ENCODE data around the gene USP49.

Gene USP49

GRCh38 chr6:41938590-41939175, 43.5 kb upstream of the USP49 start:
- no peak for FAIRE-seq
- TF ChIP-seq PAX5 (IDR thresholded peaks at IDR 0.05; ENCODE audit: insufficient read depth, low read length, severe bottlenecking): no peak
- no peak for TF ChIP-seq POLR2AphosphoS5 (IDR thresholded peaks at IDR 0.05; ENCODE audit: low read depth, low read length)
- TF ChIP-seq POU2F2 (IDR thresholded peaks at IDR 0.05; ENCODE audit: low read depth, low read length): no peak
- TF ChIP-seq SPI1 (IDR thresholded peaks at IDR 0.05; ENCODE audit: low read depth, low read length): no peak
- no peak for TF ChIP-seq TAF1 (IDR thresholded peaks at IDR 0.05; ENCODE audit: low read depth, low read length)
- TF ChIP-seq POLR2A (IDR thresholded peaks at IDR 0.05; ENCODE audit: low read depth, low read length): no peak
- no peak for DNase-seq (ENCODE audit: insufficient read length, low spot score)

GRCh38 chr6:41937861-41938574, 42.8 kb upstream of the USP49 start:
- TF ChIP-seq TAF1 (IDR thresholded peaks at IDR 0.05; ENCODE audit: low read depth, low read length) (no peak), POLR2AphosphoS5 (IDR thresholded peaks at IDR 0.05; ENCODE audit: low read depth, low read length) (no peak), POLR2A (IDR thresholded peaks at IDR 0.05; ENCODE audit: low read depth, low read length) (no peak), PAX5 (IDR thresholded peaks at IDR 0.05; ENCODE audit: insufficient read depth, low read length, severe bottlenecking) (no peak), POU2F2 (IDR thresholded peaks at IDR 0.05; ENCODE audit: low read depth, low read length) (no peak), SPI1 (IDR thresholded peaks at IDR 0.05; ENCODE audit: low read depth, low read length) (no peak)
- DNase-seq (ENCODE audit: insufficient read length, low spot score) (no peak), FAIRE-seq (no peak)

DNA sequence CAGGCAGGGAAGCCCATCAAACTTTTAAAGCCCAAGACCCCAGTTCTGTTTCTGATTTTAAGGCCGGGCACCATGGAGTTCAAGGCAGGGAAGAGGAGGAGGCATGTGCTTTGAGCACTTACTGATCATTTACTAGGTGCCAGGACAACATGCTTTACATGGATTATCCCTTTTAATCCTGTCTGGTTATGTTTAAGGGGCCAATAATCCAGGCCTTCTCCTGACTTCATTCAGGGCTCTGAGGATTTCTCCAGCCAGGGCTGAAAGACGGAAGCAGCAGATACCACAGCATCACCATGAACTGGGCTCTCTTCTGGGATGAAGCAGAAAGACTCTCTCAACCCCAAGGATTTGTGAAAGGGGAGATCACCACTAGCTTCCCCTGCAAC, 42.3 kb upstream of the USP49 start:
- TF ChIP-seq POLR2A (IDR thresholded peaks at IDR 0.05; ENCODE audit: low read depth, low read length): no peak
- TF ChIP-seq TAF1 (IDR thresholded peaks at IDR 0.05; ENCODE audit: low read depth, low read length): no peak
- TF ChIP-seq POU2F2 (IDR thresholded peaks at IDR 0.05; ENCODE audit: low read depth, low read length): no peak
- no peak for TF ChIP-seq PAX5 (IDR thresholded peaks at IDR 0.05; ENCODE audit: insufficient read depth, low read length, severe bottlenecking)
- TF ChIP-seq POLR2AphosphoS5 (IDR thresholded peaks at IDR 0.05; ENCODE audit: low read depth, low read length): no peak
- no peak for TF ChIP-seq SPI1 (IDR thresholded peaks at IDR 0.05; ENCODE audit: low read depth, low read length)
- DNase-seq (ENCODE audit: insufficient read length, low spot score) (no peak), FAIRE-seq (no peak)

GRCh38 chr6:41936073-41936837, 41.1 kb upstream of the USP49 start:
- peak; percentile 58 for DNase-seq (ENCODE audit: insufficient read length, low spot score)
- TF ChIP-seq POU2F2 (IDR thresholded peaks at IDR 0.05; ENCODE audit: low read depth, low read length): 0 out of 2 replicates have a peak, but pooled peaks have one; percentile 11
- no peak; the same call in 1 of the 2 replicates for TF ChIP-seq POLR2AphosphoS5 (IDR thresholded peaks at IDR 0.05; ENCODE audit: low read depth, low read length)
- no peak for TF ChIP-seq SPI1 (IDR thresholded peaks at IDR 0.05; ENCODE audit: low read depth, low read length)
- FAIRE-seq: peak; percentile 89

- DNase-seq (ENCODE audit: insufficient read length, low spot score) (no peak), FAIRE-seq (no peak)
- TF ChIP-seq POLR2A (IDR thresholded peaks at IDR 0.05; ENCODE audit: low read depth, low read length) (no peak; the same call in 1 of the 2 replicates), POLR2AphosphoS5 (IDR thresholded peaks at IDR 0.05; ENCODE audit: low read depth, low read length) (peak; percentile 56)
These were observed 40.5 kb upstream of the USP49 start for GRCh38 chr6:41935685-41936072.

DNA sequence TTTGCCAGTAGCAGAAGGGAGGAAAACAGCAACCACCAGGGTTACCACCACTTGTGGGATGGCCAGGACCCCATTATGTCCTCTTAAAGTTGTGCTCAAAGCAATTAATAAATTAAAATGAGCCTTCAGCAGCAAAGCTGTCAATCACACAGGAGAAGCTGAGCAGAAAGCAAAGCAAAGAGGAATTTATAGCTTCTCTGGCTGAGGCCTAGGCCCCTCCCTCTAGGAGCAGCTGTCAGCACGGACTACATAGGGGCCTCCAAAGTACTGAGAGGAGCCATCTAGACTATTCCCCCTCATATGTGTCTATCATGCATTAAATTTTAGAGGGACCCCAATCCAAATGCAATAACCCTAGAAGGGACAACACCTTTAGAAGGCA, 40.0 kb upstream of the USP49 start:
- no peak for TF ChIP-seq POLR2A (IDR thresholded peaks at IDR 0.05; ENCODE audit: low read depth, low read length)
- TF ChIP-seq PAX5 (IDR thresholded peaks at IDR 0.05; ENCODE audit: insufficient read depth, low read length, severe bottlenecking): no peak
- no peak for TF ChIP-seq POLR2AphosphoS5 (IDR thresholded peaks at IDR 0.05; ENCODE audit: low read depth, low read length)
- TF ChIP-seq POU2F2 (IDR thresholded peaks at IDR 0.05; ENCODE audit: low read depth, low read length): no peak
- no peak for TF ChIP-seq TAF1 (IDR thresholded peaks at IDR 0.05; ENCODE audit: low read depth, low read length)
- no peak for TF ChIP-seq SPI1 (IDR thresholded peaks at IDR 0.05; ENCODE audit: low read depth, low read length)
- DNase-seq (ENCODE audit: insufficient read length, low spot score) (no peak), FAIRE-seq (no peak)

DNA sequence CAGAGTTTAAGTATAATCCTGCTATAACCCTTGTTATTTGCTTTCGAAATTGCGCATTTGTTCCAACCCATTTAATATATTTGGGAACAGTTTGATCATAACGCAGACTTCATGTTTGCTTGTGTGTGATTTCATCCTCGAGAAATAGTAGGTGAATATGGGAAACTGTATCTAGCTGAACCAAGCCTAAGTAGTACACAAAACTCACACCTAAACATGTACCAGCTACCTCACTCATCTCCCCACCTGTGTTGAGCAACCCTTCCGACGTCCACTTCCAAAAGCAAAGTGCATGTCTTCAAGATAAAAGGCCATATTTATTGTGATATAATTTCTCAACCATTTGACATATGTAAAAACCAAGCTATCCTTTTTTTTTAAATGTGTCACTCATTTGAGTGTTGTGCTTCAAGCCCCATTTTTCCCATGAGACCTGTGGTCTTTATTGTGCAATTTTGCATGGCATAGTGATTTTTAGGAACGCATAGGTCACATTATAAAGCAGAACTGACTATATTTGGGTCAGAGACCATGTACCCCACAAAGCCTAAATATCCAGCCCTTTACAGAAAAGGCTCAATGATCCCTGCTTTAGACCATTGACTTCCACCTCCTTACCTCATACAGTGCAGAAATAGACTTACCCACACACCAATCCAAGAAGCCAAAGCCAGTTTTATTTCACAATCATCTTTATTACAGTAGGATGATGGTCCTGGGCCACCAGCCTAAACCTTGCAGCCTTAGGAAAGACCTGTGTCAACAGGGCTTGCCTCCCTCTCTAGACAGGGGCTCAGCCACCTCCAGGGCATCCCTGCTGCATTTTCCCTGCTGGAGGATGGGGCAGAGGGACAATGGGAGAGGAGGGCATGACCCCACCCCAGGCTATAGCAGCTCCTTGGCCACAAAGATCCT, 39.4 kb upstream of the USP49 start:
- FAIRE-seq: no peak
- TF ChIP-seq PAX5 (IDR thresholded peaks at IDR 0.05; ENCODE audit: insufficient read depth, low read length, severe bottlenecking) (no peak), SPI1 (IDR thresholded peaks at IDR 0.05; ENCODE audit: low read depth, low read length) (no peak), TAF1 (IDR thresholded peaks at IDR 0.05; ENCODE audit: low read depth, low read length) (no peak), POU2F2 (IDR thresholded peaks at IDR 0.05; ENCODE audit: low read depth, low read length) (no peak), POLR2A (IDR thresholded peaks at IDR 0.05; ENCODE audit: low read depth, low read length) (no peak), POLR2AphosphoS5 (IDR thresholded peaks at IDR 0.05; ENCODE audit: low read depth, low read length) (no peak)
- DNase-seq (ENCODE audit: insufficient read length, low spot score): no peak

GRCh38 chr6:41932378-41932777, 37.2 kb upstream of the USP49 start:
- DNase-seq (ENCODE audit: insufficient read length, low spot score) (no peak), FAIRE-seq (no peak)
- TF ChIP-seq POLR2AphosphoS5 (IDR thresholded peaks at IDR 0.05; ENCODE audit: low read depth, low read length) (no peak), SPI1 (IDR thresholded peaks at IDR 0.05; ENCODE audit: low read depth, low read length) (no peak), POU2F2 (IDR thresholded peaks at IDR 0.05; ENCODE audit: low read depth, low read length) (no peak), PAX5 (IDR thresholded peaks at IDR 0.05; ENCODE audit: insufficient read depth, low read length, severe bottlenecking) (no peak), TAF1 (IDR thresholded peaks at IDR 0.05; ENCODE audit: low read depth, low read length) (no peak)

DNA sequence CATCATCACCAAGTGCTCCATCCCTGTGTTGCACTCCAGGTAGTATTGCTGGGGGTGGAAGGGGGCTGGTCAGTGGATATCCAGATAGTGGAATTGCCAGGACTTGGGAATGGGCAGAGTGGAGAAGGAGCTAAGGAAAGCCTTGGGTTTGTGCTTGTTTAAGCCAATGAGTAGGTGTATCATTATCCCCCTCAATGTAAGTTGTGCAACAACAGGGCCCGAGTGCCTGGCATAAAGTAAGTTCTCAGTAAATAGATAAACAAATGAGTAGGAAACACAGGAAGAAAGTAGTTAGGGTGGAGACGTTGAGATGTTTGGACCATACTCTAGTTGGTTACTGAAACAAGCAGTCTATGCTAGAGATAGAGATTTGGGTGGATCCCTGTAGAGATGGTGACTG, 36.6 kb upstream of the USP49 start:
- DNase-seq (ENCODE audit: insufficient read length, low spot score) (no peak), FAIRE-seq (no peak)
- TF ChIP-seq POLR2A (IDR thresholded peaks at IDR 0.05; ENCODE audit: low read depth, low read length): no peak
- no peak for TF ChIP-seq PAX5 (IDR thresholded peaks at IDR 0.05; ENCODE audit: insufficient read depth, low read length, severe bottlenecking)
- no peak for TF ChIP-seq SPI1 (IDR thresholded peaks at IDR 0.05; ENCODE audit: low read depth, low read length)
- TF ChIP-seq POLR2AphosphoS5 (IDR thresholded peaks at IDR 0.05; ENCODE audit: low read depth, low read length): no peak
- TF ChIP-seq POU2F2 (IDR thresholded peaks at IDR 0.05; ENCODE audit: low read depth, low read length): no peak
- TF ChIP-seq TAF1 (IDR thresholded peaks at IDR 0.05; ENCODE audit: low read depth, low read length): no peak

Data from GM12891 (cell line).